K562 (cell line): ENCODE measurements around the gene GALNT13. TPM values are rescaled to one million over a fixed set of nuclear protein-coding genes. Genes with fewer than 3 reads are reported as not detected.

Source experiments
- ATAC-seq: fragments of 200-7000 bp; cut with Tn5 transposase; 3 replicates; pipeline ENCODE4 v1.9.1; 2020; ENCODE audit warnings: moderate library complexity
- BruUV-seq: library from RNA; stranded (reverse); fragments of 400-500 nt; replicated peaks from 2 replicates; lab custom pipeline; 2021; lab: Mats Ljungman, UMichigan
- CTCF ChIA-PET: fragments of 300-600 bp; formaldehyde crosslinking; extraction: SDS; loops from one replicate; lab custom pipeline; 2021; ENCODE audit warnings: low intra/inter-chr PET ratio; lab: Yijun Ruan, JAX
- POLR2A ChIA-PET: fragments of 300-600, 350-650 bp; sonication (Branson Sonifier 250); formaldehyde crosslinking; extraction: SDS; loops from one replicate; lab custom pipeline; 2021; ENCODE audit warnings: antibody characterized with exemption, inconsistent platforms; lab: Yijun Ruan, JAX
- DNase-seq, 4 experiments: peaks; one replicate each; pipeline versions ENCODE4 v3.0.0 to v3.0.0-alpha.2; 2011 to 2018; ENCODE audit warnings: low spot score in 3 of 4, mixed read lengths in 3 of 4; ENCODE audit errors: extremely low read depth in 1 of 4
- FAIRE-seq: peaks from 2 replicates; lab custom pipeline; 2011; peaks lifted over from hg19 to GRCh38; lab: Jason Lieb, UNC
- H2AFZ ChIP-seq: 2 replicates; pipeline ENCODE4 v1.6.0; 2011; ENCODE audit warnings: low read depth, low read length, control low read depth, inconsistent platforms
- H3K27ac ChIP-seq: fragments of 200-600 bp; 3 replicates; pipeline ENCODE4 v1.8.0; 2011; ENCODE audit warnings: low read depth, mild to moderate bottlenecking, control low read depth, inconsistent platforms, low read length, moderate library complexity, mixed read lengths; ENCODE audit errors: extremely low read depth
- H3K27me3 ChIP-seq, 2 experiments: fragments of 300-600 bp in 1 of 2; 2 replicates in 1 of 2; 3 replicates in 1 of 2; pipeline versions ENCODE4 v1.6.0 to v1.8.0; 2011; ENCODE audit warnings: inconsistent platforms in 2 of 2, low read length in 2 of 2, mild to moderate bottlenecking in 1 of 2, mixed read lengths in 1 of 2, moderate library complexity in 1 of 2; ENCODE audit not compliant: control insufficient read depth in 2 of 2, insufficient read depth in 2 of 2
- H3K36me3 ChIP-seq: fragments of 300-600 bp; 3 replicates; pipeline ENCODE4 v1.8.0; 2011; ENCODE audit warnings: mild to moderate bottlenecking, low read length, inconsistent platforms; ENCODE audit not compliant: control insufficient read depth, insufficient read depth
- H3K4me1 ChIP-seq, 2 experiments: fragments of 200-600 bp in 1 of 2; replicated peaks in 1 of 2; 2 replicates in 1 of 2; 3 replicates in 1 of 2; pipeline versions ENCODE4 v1.5.1 to v1.8.0; 2011; ENCODE audit warnings: inconsistent platforms in 2 of 2, low read length in 2 of 2, mild to moderate bottlenecking in 1 of 2, mixed read lengths in 1 of 2, moderate library complexity in 1 of 2; ENCODE audit not compliant: control insufficient read depth in 2 of 2, insufficient read depth in 2 of 2
- H3K4me2 ChIP-seq: 2 replicates; pipeline ENCODE4 v1.6.1; 2011; ENCODE audit warnings: low read length, control low read depth, inconsistent platforms, mixed read lengths; ENCODE audit not compliant: insufficient read depth
- H3K4me3 ChIP-seq: fragments of 200-600 bp; sonication (generic), shearing (Covaris generic); 2 replicates; pipeline ENCODE4 v1.5.1; 2016; ENCODE audit warnings: control low read depth, inconsistent platforms
- H3K79me2 ChIP-seq: fragments of 200-600 bp; 3 replicates; pipeline ENCODE4 v1.8.0; 2011; ENCODE audit warnings: low read length, inconsistent platforms; ENCODE audit not compliant: control insufficient read depth, insufficient read depth
- H3K9ac ChIP-seq, 2 experiments: 2 replicates each; pipeline versions ENCODE4 v1.6.0 to v1.6.1; 2011; ENCODE audit warnings: low read depth in 2 of 2, low read length in 2 of 2, control low read depth in 1 of 2, inconsistent platforms in 1 of 2, mild to moderate bottlenecking in 1 of 2, mixed read lengths in 1 of 2; ENCODE audit not compliant: insufficient read depth in 1 of 2
- H3K9me1 ChIP-seq: one replicate; pipeline ENCODE4 v1.6.0; 2011; ENCODE audit warnings: inconsistent platforms, mild to moderate bottlenecking, low read length, moderate library complexity; ENCODE audit not compliant: control insufficient read depth, insufficient read depth
- H3K9me3 ChIP-seq: replicated peaks from 2 replicates; pipeline ENCODE4 v1.5.1; 2011; ENCODE audit warnings: low read depth, low read length, inconsistent platforms; ENCODE audit not compliant: control insufficient read depth, insufficient read depth
- H4K20me1 ChIP-seq: replicated peaks from 2 replicates; pipeline ENCODE4 v1.6.1; 2011; ENCODE audit warnings: low read length, inconsistent platforms, mixed read lengths; ENCODE audit not compliant: control insufficient read depth, insufficient read depth
- CC2D1A ChIP-seq: fragments of 450-650 bp; IDR thresholded peaks from 2 replicates; pipeline ENCODE4 v1.6.1; 2017; ENCODE audit warnings: mild to moderate bottlenecking
- ELK3 ChIP-seq: fragments of 450-650 bp; formaldehyde crosslinking; IDR thresholded peaks from 2 replicates; pipeline ENCODE4 v1.4.0; 2020; ENCODE audit warnings: mild to moderate bottlenecking
- GTF2A2 ChIP-seq: IDR thresholded peaks from 2 replicates; pipeline ENCODE4 v1.6.1; 2016; ENCODE audit warnings: mild to moderate bottlenecking, missing genetic modification characterization, missing compliant biosample characterization
- MAFK ChIP-seq: IDR thresholded peaks from 2 replicates; pipeline ENCODE4 v1.6.1; 2011; ENCODE audit warnings: low read length, improper control_type of control experiment
- POLR2AphosphoS5 ChIP-seq: IDR thresholded peaks from 2 replicates; pipeline ENCODE4 v1.6.1; 2011; ENCODE audit warnings: mild to moderate bottlenecking, low read depth, low read length, moderate library complexity; ENCODE audit not compliant: control insufficient read depth, insufficient read depth
- RBM39 ChIP-seq: fragments of 200-400 bp; formaldehyde crosslinking; optimal IDR thresholded peaks from 2 replicates; pipeline ENCODE3; 2018; ENCODE audit warnings: low read depth, low read length
- RFX5 ChIP-seq: IDR thresholded peaks from 2 replicates; pipeline ENCODE4 v1.6.1; 2011; ENCODE audit warnings: low read depth, mild to moderate bottlenecking, improper control_type of control experiment, low read length
- TAL1 ChIP-seq: fragments of 450-650 bp; IDR thresholded peaks from 2 replicates; pipeline ENCODE4 v1.6.1; 2016; ENCODE audit warnings: mild to moderate bottlenecking
- TBP ChIP-seq: optimal IDR thresholded peaks from 2 replicates; pipeline ENCODE3; 2011; ENCODE audit warnings: low read depth, low read length, improper control_type of control experiment
- U2AF2 ChIP-seq: fragments of 200-400 bp; formaldehyde crosslinking; optimal IDR thresholded peaks from 2 replicates; pipeline ENCODE3; 2017; ENCODE audit warnings: low read depth, mild to moderate bottlenecking, low read length
- ZBTB5 ChIP-seq: fragments of 450-650 bp; IDR thresholded peaks from 2 replicates; pipeline ENCODE4 v1.6.1; 2017; ENCODE audit warnings: antibody characterized with exemption
- ZNF24 ChIP-seq: fragments of 450-650 bp; IDR thresholded peaks from 2 replicates; pipeline ENCODE4 v1.6.1; 2016
- WGBS: fragments of 100-300 bp; shearing (Covaris generic); methylation state at CpG from one replicate; pipeline ENCODE4 v1.1.6; 2016; ENCODE audit warnings: low coverage, mixed read lengths; ENCODE audit not compliant: insufficient coverage; ENCODE audit errors: missing lambda C conversion rate; 5-methylcytosine and 5-hydroxymethylcytosine counted together
- in situ Hi-C: fragments of 300-500 bp; cut with MboI; formaldehyde crosslinking; loops from 4 replicates; pipeline ENCODE4 v1.15.0; 2018; ENCODE audit warnings: inconsistent platforms, mixed read lengths
- intact Hi-C: fragments of 100-400 bp; cut with micrococcal nuclease; formaldehyde crosslinking; loops from 2 replicates; pipeline ENCODE4 v1.14.2; 2022
- polyA plus RNA-seq, 8 experiments: library from polyadenylated mRNA; depleted of rRNA in 4 of 8; stranded (reverse) in 5 of 8; unstranded in 3 of 8; fragments of >200 nt; fragmentation: Nextera tagmentation in 2 of 8; fragmentation: Illumina TruSeq in 1 of 8; extraction: Ambion mirVana in 2 of 8; extraction: Trizol in 1 of 8; gene quantifications; 2 replicates each; pipeline versions ENCODE4 v1.2.1 to v1.2.3, GENCODE V29; 2011 to 2014; ENCODE audit warnings: inconsistent platforms in 1 of 8, missing spikeins in 1 of 8
- total RNA-seq, 7 experiments: library from RNA; depleted of rRNA in 6 of 7; stranded (reverse); fragments of >200 nt in 6 of 7; fragmentation: Illumina TruSeq in 2 of 7; extraction: Trizol in 2 of 7; gene quantifications; 2 replicates each; pipeline versions ENCODE4 v1.2.1 to v1.2.3, GENCODE V29; 2011 to 2021; ENCODE audit warnings: low replicate concordance in 1 of 7

The GALNT13 gene
- total and polyA plus RNA-seq, 9 of the 15 experiments (the other 6 are each of a cell fraction or from before 2014, with no cell fraction given) = not detected

GRCh38 chr2:154336201-154336600 is 464.5 kb downstream of the GALNT13 start:
- Histone ChIP-seq H3K27me3 (no peaks in the 10 kb centered on the region), H3K4me1 (no peaks in the 10 kb centered on the region), H4K20me1 (no peaks in the 10 kb centered on the region), H3K36me3 (no peaks in the 10 kb centered on the region), H3K9ac (no peak overlapping the region), H2AFZ (no peak overlapping the region), H3K79me2 (no peaks in the 10 kb centered on the region), H3K4me2 (no peak overlapping the region), H3K9me1 (no peaks in the 10 kb centered on the region), H3K4me3 (no peak overlapping the region)
- no peak for FAIRE-seq
- WGBS = 0% methylated on average over 1 of the region's 1 CpG
- no peak for DNase-seq
- intact Hi-C loops (no loop called here), in situ Hi-C loops (no loop called here)
- ChIA-PET POLR2A (no interaction called here), CTCF (no interaction called here)
- TF ChIP-seq GTF2A2 (tag) (no peak), CC2D1A (no peak), TBP (no peak), POLR2AphosphoS5 (no peak), RFX5 (no peak), ELK3 (CRISPR knock-in tag) (no peak), ZBTB5 (no peak), U2AF2 (no peak), MAFK (no peak), RBM39 (no peak), ZNF24 (no peak), TAL1 (no peak)
- TF ChIP-seq, all 486 proteins: peak for 0
- peaks cover 2% of the 10 kb centered on the region; the same call in 1 of the 2 replicates for H3K9me3 ChIP-seq
- no peak overlapping the region for H3K27ac ChIP-seq
- ATAC-seq = no peak
- no TSS peak for BruUV-seq
